ENCODE data around the gene HMSD.

- TF ChIP-seq, protein P1, sequence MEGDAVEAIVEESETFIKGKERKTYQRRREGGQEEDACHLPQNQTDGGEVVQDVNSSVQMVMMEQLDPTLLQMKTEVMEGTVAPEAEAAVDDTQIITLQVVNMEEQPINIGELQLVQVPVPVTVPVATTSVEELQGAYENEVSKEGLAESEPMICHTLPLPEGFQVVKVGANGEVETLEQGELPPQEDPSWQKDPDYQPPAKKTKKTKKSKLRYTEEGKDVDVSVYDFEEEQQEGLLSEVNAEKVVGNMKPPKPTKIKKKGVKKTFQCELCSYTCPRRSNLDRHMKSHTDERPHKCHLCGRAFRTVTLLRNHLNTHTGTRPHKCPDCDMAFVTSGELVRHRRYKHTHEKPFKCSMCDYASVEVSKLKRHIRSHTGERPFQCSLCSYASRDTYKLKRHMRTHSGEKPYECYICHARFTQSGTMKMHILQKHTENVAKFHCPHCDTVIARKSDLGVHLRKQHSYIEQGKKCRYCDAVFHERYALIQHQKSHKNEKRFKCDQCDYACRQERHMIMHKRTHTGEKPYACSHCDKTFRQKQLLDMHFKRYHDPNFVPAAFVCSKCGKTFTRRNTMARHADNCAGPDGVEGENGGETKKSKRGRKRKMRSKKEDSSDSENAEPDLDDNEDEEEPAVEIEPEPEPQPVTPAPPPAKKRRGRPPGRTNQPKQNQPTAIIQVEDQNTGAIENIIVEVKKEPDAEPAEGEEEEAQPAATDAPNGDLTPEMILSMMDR (IDR thresholded peaks at IDR 0.05; ENCODE audit: low read length): no peak
- TF ChIP-seq EZH2phosphoT487 (IDR thresholded peaks at IDR 0.05; ENCODE audit: low read length): no peak
- no peak for TF ChIP-seq EZH2 (optimal IDR thresholded peaks at IDR 0.05; ENCODE audit: low read depth, low read length)
Observed at GRCh38 chr18:63980896-63981460, 31.9 kb downstream of the HMSD start.
